Stimulated activated CD8-positive, alpha-beta memory T cell treated with anti-CD3 and anti-CD28 coated beads, Interleukin-4, amount 100 ng/mL, for 48 hours (primary cell): Measurements from ENCODE around the gene NFIA.

Experiments
- DNase-seq: peaks from one replicate; pipeline ENCODE4 v3.0.0-alpha.2; 2020

NFIA gene

GRCh38 chr1:61343734-61344420 is 261.5 kb downstream of the NFIA start:
- DNase-seq = no peak

GRCh38 chr1:61344696-61345095 is 262.3 kb downstream of the NFIA start:
- DNase-seq = no peak

GRCh38 chr1:61348025-61348665 is 265.8 kb downstream of the NFIA start:
- no peak for DNase-seq

- DNase-seq = no peak
These were observed 270.6 kb downstream of the NFIA start for GRCh38 chr1:61352845-61353435.

- no peak for DNase-seq
These were observed 271.5 kb downstream of the NFIA start for GRCh38 chr1:61353797-61354406.

GRCh38 chr1:61356016-61356415 is 273.7 kb downstream of the NFIA start:
- no peak for DNase-seq

GRCh38 chr1:61356995-61357394 is 274.6 kb downstream of the NFIA start:
- no peak for DNase-seq

GRCh38 chr1:61357539-61357938 is 275.2 kb downstream of the NFIA start:
- no peak for DNase-seq

GRCh38 chr1:61358770-61359455 is 276.6 kb downstream of the NFIA start:
- no peak for DNase-seq

- DNase-seq = no peak
These were observed 279.6 kb downstream of the NFIA start for GRCh38 chr1:61361931-61362330.

GRCh38 chr1:61362351-61362750 is 280.0 kb downstream of the NFIA start:
- no peak for DNase-seq

GRCh38 chr1:61368366-61368765 is 286.0 kb downstream of the NFIA start:
- DNase-seq = no peak

- DNase-seq = no peak
These were observed 286.5 kb downstream of the NFIA start for GRCh38 chr1:61368876-61369275.

GRCh38 chr1:61370177-61370912 is 288.0 kb downstream of the NFIA start:
- no peak for DNase-seq

- DNase-seq = no peak
These were observed 288.5 kb downstream of the NFIA start for GRCh38 chr1:61370913-61371279.

GRCh38 chr1:61372944-61373343 is 290.6 kb downstream of the NFIA start:
- no peak for DNase-seq

GRCh38 chr1:61374156-61374555 is 291.8 kb downstream of the NFIA start:
- DNase-seq = no peak

- no peak for DNase-seq
These were observed 292.9 kb downstream of the NFIA start for GRCh38 chr1:61375082-61375880.

GRCh38 chr1:61376151-61376550 is 293.8 kb downstream of the NFIA start:
- no peak for DNase-seq

GRCh38 chr1:61377242-61377958 is 295.0 kb downstream of the NFIA start:
- no peak for DNase-seq
